Activated B cell treated with CpG ODN at 0.5 μM for 24 hours (primary cell): Measurements from ENCODE around the gene HES4. TPM values are rescaled to one million over a fixed set of nuclear protein-coding genes. Genes with fewer than 3 reads are reported as not detected.
A peak's percentile ranks its signal among the peaks of the same experiment; 100 is the strongest.

Experiments used
- ATAC-seq: fragments of 200-7000 bp; cut with Tn5 transposase; one replicate; pipeline ENCODE4 v1.10.0; 2021; ENCODE audit warnings: low read depth, mild to moderate bottlenecking, moderate library complexity
- CTCF ChIA-PET: fragments of 350-600 bp; sonication (Branson Sonifier 250); formaldehyde crosslinking; loops from one replicate; lab custom pipeline; 2021; ENCODE audit warnings: antibody characterized with exemption; lab: Charles Lee
- POLR2A ChIA-PET: fragments of 350-600 bp; sonication (Branson Sonifier 250); formaldehyde crosslinking; loops from one replicate; lab custom pipeline; 2021; ENCODE audit warnings: antibody characterized with exemption; lab: Charles Lee
- DNase-seq: peaks from one replicate; pipeline ENCODE4 v3.0.0; 2022
- H3K27ac Mint-ChIP-seq: one replicate; pipeline ENCODE4 v1.8.0; 2020; ENCODE audit warnings: mixed read lengths
- H3K27me3 Mint-ChIP-seq: one replicate; pipeline ENCODE4 v1.8.0; 2021; ENCODE audit warnings: mixed read lengths
- H3K36me3 Mint-ChIP-seq: one replicate; pipeline ENCODE4 v1.8.0; 2021; ENCODE audit warnings: low read depth, mixed read lengths
- H3K4me1 Mint-ChIP-seq: one replicate; pipeline ENCODE4 v1.8.0; 2021; ENCODE audit warnings: mixed read lengths
- H3K4me3 Mint-ChIP-seq: one replicate; pipeline ENCODE4 v1.8.0; 2020; ENCODE audit warnings: mild to moderate bottlenecking, mixed read lengths
- H3K9me3 Mint-ChIP-seq: one replicate; pipeline ENCODE4 v1.8.0; 2020; ENCODE audit warnings: mixed read lengths
- intact Hi-C: fragments of 100-400 bp; cut with micrococcal nuclease; formaldehyde crosslinking; loops from one replicate; pipeline ENCODE4 v1.15.1; 2024
- total RNA-seq: library from RNA; stranded (reverse); gene quantifications from 2 replicates; pipeline ENCODE4 v1.2.3, GENCODE V29; 2022
- TF ChIP-seq, protein P1 (sequence below): fragments of 200-600 bp; IDR thresholded peaks from one replicate; pipeline ENCODE4 v1.8.0; 2022; ENCODE audit warnings: antibody characterized with exemption, mild to moderate bottlenecking

Gene HES4
- total RNA-seq, 1 donor from 2014 or later = 0.67 TPM

DNA sequence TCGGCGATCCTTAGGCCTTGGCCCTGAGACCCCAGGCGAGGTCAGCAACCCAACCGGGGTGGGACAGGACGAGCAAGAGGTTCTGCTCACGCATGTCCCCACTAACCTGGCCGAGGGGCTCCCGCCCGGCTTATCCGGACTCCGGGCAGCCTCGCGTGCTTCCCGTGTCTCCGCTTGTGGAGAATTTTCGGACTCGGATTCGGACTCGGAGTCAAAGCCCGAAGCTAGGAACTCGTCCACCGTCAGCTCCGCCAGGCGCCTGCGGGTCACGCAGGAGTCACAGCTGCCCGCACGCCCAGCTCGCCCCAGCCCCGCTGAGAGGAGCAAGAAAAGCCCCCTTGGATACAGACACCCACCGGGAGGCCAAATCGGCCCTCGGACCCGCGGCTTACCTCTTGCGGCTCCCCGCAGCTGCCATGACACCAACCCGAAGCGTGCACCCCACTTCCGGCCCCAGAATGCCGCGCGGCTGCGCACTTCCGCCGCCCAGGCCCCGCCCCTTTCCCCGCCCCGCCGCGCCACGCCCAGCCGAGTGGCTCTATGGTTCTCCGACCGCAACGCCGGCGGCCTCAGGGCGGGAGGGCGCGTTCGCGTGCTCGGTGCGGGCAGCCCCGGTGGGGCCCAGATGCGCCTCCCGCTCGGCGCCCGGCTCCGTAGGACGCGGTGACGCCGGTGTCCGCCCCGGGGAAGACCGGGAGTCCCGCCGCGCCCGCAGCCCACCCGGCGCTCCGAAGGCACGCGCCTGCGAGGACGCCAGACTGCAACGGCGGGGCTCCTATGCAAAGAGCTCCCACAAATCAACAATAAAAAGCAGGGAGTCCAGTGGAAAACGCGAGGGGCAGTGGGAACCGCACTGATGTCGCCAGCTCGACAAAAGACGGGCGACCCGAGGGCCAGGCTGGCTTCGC is 40.8 kb downstream of the HES4 start, which contains the start of gene NOC2L:
TSS of gene NOC2L (minus strand) at position 434 of the 908 bp plus-strand sequence. CDS start at position 418, 16 bp downstream.
- Mint-ChIP-seq H3K27me3 (no peaks in the 10 kb centered on the region), H3K4me1 (peaks cover 28% of the 10 kb centered on the region), H3K9me3 (no peaks in the 10 kb centered on the region), H3K27ac (peak within 1 kb of the TSS; percentile 56), H3K36me3 (peaks cover 41% of the 10 kb centered on the region), H3K4me3 (peak within 1 kb of the TSS; percentile 89)
- ATAC-seq (peak; percentile 90), DNase-seq (peak; percentile 95)
- POLR2A ChIA-PET = interaction anchor here (0.9 to 1.5 kb wide), 3 partner anchors 16 to 950 kb away, joined by 3 to 9 read pairs (median 6); no protein-coding TSS in a partner anchor
- CTCF ChIA-PET = interaction anchor here (1.0 kb wide), 1 partner anchor 18 kb away, joined by 3 read pairs; no protein-coding TSS in a partner anchor
- intact Hi-C loops = loop anchor here (1.0 kb wide), 4 partner anchors 8 to 416 kb away; partner anchors contain the start of genes AURKAIP1, C1orf159 and PUSL1
- TF ChIP-seq, protein P1, sequence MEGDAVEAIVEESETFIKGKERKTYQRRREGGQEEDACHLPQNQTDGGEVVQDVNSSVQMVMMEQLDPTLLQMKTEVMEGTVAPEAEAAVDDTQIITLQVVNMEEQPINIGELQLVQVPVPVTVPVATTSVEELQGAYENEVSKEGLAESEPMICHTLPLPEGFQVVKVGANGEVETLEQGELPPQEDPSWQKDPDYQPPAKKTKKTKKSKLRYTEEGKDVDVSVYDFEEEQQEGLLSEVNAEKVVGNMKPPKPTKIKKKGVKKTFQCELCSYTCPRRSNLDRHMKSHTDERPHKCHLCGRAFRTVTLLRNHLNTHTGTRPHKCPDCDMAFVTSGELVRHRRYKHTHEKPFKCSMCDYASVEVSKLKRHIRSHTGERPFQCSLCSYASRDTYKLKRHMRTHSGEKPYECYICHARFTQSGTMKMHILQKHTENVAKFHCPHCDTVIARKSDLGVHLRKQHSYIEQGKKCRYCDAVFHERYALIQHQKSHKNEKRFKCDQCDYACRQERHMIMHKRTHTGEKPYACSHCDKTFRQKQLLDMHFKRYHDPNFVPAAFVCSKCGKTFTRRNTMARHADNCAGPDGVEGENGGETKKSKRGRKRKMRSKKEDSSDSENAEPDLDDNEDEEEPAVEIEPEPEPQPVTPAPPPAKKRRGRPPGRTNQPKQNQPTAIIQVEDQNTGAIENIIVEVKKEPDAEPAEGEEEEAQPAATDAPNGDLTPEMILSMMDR = no peak

DNA sequence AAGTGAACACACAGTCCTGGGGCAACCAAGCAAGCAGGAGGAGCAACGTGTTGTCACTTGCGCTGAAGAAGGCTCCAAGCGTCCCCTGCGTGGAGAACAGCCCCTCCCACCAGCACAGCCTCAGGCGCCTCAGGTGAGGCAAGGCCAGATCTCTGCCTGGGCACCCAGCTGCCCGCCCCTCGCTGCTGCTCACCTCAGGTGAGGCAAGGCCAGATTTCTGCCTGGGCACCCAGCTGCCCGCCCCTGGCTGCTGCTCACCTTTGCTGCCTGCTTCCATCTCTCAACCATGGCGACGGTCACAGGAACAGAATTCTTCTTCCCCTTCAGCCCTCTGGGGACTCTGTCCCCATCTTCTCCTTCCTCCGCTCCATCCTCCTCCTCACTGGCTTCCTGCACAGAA is 43.3 kb downstream of the HES4 start:
- TF ChIP-seq, protein P1 = no peak
- DNase-seq (no peak), ATAC-seq (no peak)
- CTCF ChIA-PET = interaction anchor here (0.8 kb wide), 1 partner anchor 19 kb away, joined by 3 read pairs; no protein-coding TSS in a partner anchor
- H3K4me1 Mint-ChIP-seq = peaks cover 26% of the 10 kb centered on the region
- intact Hi-C loops = no loop called here
- no peaks in the 10 kb centered on the region for H3K27me3 Mint-ChIP-seq
- POLR2A ChIA-PET = interaction anchor here (1.5 kb wide), 1 partner anchor 16 kb away, joined by 5 read pairs; no protein-coding TSS in a partner anchor
- H3K4me3 Mint-ChIP-seq = no peak overlapping the region
- peaks cover 62% of the 10 kb centered on the region for H3K36me3 Mint-ChIP-seq
- no peak overlapping the region for H3K27ac Mint-ChIP-seq
- no peaks in the 10 kb centered on the region for H3K9me3 Mint-ChIP-seq

DNA sequence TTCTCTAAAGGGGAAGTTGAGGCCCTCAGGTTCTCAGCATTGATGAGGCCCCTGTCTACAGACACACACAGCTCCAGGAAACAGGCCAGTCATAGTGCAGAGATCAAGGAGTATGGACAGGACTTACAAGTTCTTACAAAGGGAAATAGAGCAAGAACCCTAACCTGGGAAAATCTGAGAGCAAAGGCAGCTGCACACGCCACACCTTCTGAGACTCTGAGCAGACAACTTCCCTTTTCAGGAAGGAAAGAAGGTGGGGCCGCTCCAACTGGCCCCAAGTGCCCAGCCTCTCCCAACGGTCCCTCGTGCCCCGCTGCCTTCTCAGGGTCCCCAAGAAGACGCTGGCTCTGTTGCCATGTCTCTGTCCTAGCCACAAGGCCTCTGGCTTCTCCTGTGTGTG is 44.4 kb downstream of the HES4 start:
- no peak for ATAC-seq
- Mint-ChIP-seq H3K4me1 (peaks cover 24% of the 10 kb centered on the region), H3K4me3 (no peak overlapping the region), H3K9me3 (no peaks in the 10 kb centered on the region), H3K27me3 (no peaks in the 10 kb centered on the region), H3K36me3 (peaks cover 73% of the 10 kb centered on the region), H3K27ac (no peak overlapping the region)
- TF ChIP-seq, protein P1 = no peak
- CTCF ChIA-PET = no interaction called here
- POLR2A ChIA-PET = interaction anchor here (1.5 kb wide), 1 partner anchor 15 kb away, joined by 5 read pairs; no protein-coding TSS in a partner anchor
- no peak for DNase-seq
- intact Hi-C loops = no loop called here

DNA sequence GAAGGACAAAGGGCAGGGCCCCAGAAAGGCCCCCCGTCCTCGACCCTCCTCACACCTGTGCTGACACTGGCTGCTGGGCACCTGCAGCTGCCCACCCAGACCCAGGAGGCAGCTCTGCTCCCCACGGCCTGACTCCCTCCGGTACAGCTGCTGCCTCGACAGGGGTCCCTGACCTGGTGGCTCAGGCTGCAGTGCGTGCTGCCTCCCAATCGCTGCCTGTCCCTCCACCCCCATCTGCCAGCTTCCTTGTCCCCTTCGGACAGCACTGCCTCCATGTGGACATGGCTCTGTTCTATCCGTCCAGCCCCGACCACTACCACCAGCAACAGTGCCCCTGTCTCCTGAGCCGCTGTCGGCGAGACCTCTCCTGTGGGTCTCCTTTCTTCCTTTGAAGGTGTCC is 45.0 kb downstream of the HES4 start:
- Mint-ChIP-seq H3K27ac (no peak overlapping the region), H3K9me3 (no peaks in the 10 kb centered on the region), H3K4me3 (no peak overlapping the region), H3K4me1 (peaks cover 22% of the 10 kb centered on the region), H3K36me3 (peaks cover 79% of the 10 kb centered on the region), H3K27me3 (no peaks in the 10 kb centered on the region)
- no peak for ATAC-seq
- CTCF ChIA-PET = no interaction called here
- DNase-seq = no peak
- POLR2A ChIA-PET = no interaction called here
- TF ChIP-seq, protein P1 = no peak
- intact Hi-C loops = no loop called here
